HuH-7.5 (cell line): ENCODE data around the gene SLC22A25.
"Not testable (repeated sequence)": the region's sequence is repeated elsewhere in the genome, so short reads cannot be mapped to it uniquely, and the experiment has no call there.

Experiments used
- DNase-seq: peaks from one replicate; pipeline ENCODE4 v3.0.0; 2011; ENCODE audit warnings: low spot score

Gene SLC22A25

GRCh38 chr11:63243533-63243932 lies at the start of gene SLC22A25:
SLC22A25 (minus strand) TSS chr11:63243599; CDS start chr11:63229652, 13,947 bp downstream.
- DNase-seq = no peak

- DNase-seq = no peak
These were observed 46.9 kb upstream of the SLC22A25 start for GRCh38 chr11:63290285-63290684.

GRCh38 chr11:63289658-63290057 lies 46.3 kb upstream of the SLC22A25 start:
- DNase-seq = no peak

- DNase-seq = no peak
These were observed 39.2 kb upstream of the SLC22A25 start for GRCh38 chr11:63282579-63282978.

- no peak for DNase-seq
These were observed 37.5 kb upstream of the SLC22A25 start for GRCh38 chr11:63280920-63281319.

GRCh38 chr11:63277345-63277943 lies 34.0 kb upstream of the SLC22A25 start:
- DNase-seq = peak; percentile 13

- no peak for DNase-seq
These were observed 31.4 kb upstream of the SLC22A25 start for GRCh38 chr11:63274776-63275175.

- no peak for DNase-seq
These were observed 30.3 kb upstream of the SLC22A25 start for GRCh38 chr11:63273685-63274084.

GRCh38 chr11:63262547-63262946 lies 19.1 kb upstream of the SLC22A25 start:
- DNase-seq = no peak

- DNase-seq = no peak
These were observed 7.9 kb upstream of the SLC22A25 start for GRCh38 chr11:63251312-63251711.

- no peak for DNase-seq
These were observed 7.0 kb upstream of the SLC22A25 start for GRCh38 chr11:63250162-63251050.

GRCh38 chr11:63248966-63249365 lies 5.6 kb upstream of the SLC22A25 start:
- no peak for DNase-seq

GRCh38 chr11:63247237-63248002 lies 4.0 kb upstream of the SLC22A25 start:
- not testable (repeated sequence) for DNase-seq

- no peak for DNase-seq
These were observed 2.6 kb upstream of the SLC22A25 start for GRCh38 chr11:63246045-63246444.

GRCh38 chr11:63244862-63245261 lies 1.5 kb upstream of the SLC22A25 start:
- no peak for DNase-seq

GRCh38 chr11:63242089-63242781 lies 1.2 kb downstream of the SLC22A25 start:
- DNase-seq = no peak

- DNase-seq = no peak
These were observed 2.5 kb downstream of the SLC22A25 start for GRCh38 chr11:63240791-63241379.

GRCh38 chr11:63240098-63240497 lies 3.3 kb downstream of the SLC22A25 start:
- no peak for DNase-seq

- DNase-seq = no peak
These were observed 4.1 kb downstream of the SLC22A25 start for GRCh38 chr11:63239254-63239653.

GRCh38 chr11:63237413-63237812 lies 6.0 kb downstream of the SLC22A25 start:
- DNase-seq = no peak
